ENCODE data around the gene CLSTN1.

DNA sequence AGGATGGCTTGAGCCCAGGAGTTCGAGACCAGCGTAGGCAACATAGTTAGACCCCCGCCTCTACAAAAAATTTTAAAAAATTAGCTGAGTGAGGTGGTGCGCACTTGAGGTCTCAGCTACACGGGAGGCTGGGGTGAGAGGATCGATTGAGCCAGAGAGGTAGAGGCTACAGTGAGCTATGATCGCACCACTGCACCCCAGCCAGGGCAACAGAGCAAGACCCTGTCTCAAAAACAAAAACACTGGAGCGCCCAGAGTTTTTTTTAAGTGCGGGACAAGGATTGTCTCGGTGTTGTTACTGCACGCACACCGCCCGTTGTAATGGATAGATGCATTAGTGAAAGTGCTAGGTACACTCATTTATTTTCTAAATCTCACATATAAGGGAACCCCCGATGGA is 135.2 kb downstream of the CLSTN1 start:
- TF ChIP-seq, protein P1, sequence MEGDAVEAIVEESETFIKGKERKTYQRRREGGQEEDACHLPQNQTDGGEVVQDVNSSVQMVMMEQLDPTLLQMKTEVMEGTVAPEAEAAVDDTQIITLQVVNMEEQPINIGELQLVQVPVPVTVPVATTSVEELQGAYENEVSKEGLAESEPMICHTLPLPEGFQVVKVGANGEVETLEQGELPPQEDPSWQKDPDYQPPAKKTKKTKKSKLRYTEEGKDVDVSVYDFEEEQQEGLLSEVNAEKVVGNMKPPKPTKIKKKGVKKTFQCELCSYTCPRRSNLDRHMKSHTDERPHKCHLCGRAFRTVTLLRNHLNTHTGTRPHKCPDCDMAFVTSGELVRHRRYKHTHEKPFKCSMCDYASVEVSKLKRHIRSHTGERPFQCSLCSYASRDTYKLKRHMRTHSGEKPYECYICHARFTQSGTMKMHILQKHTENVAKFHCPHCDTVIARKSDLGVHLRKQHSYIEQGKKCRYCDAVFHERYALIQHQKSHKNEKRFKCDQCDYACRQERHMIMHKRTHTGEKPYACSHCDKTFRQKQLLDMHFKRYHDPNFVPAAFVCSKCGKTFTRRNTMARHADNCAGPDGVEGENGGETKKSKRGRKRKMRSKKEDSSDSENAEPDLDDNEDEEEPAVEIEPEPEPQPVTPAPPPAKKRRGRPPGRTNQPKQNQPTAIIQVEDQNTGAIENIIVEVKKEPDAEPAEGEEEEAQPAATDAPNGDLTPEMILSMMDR (IDR thresholded peaks at IDR 0.05): no peak
- no peak for TF ChIP-seq EZH2 (IDR thresholded peaks at IDR 0.05; ENCODE audit: borderline replicate concordance, insufficient read depth, low read depth, low read length, poor library complexity, severe bottlenecking)

Data from B cell (primary cell).